ENCODE results near the gene KIF26B.

The KIF26B gene

DNA sequence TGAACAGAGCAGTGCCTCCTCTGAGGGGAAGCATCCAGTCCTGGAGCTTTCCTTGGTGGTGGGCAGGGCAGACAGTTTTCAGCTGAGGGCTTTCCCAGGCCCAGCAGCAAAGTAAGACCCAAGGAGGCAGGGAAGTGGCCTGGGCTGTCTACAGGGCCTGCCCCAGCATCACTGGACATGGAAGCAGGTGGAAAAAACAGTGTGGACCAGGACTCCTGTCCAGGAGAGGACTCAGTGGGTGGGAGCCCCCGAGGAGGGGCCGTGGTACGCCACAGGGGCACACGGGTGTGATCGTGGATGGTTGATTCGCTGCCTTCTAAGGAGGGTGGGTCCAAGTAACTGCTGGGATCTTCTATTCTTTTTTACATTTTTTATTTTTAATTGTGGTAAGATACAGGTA is 387.6 kb downstream of the KIF26B start:
- no peaks in the 10 kb centered on the region for H3K79me2 ChIP-seq (ENCODE audit: insufficient read depth, low read length)
- no peaks in the 10 kb centered on the region for H3K27me3 ChIP-seq (ENCODE audit: insufficient read depth, low read length, poor library complexity, severe bottlenecking)
- H3K9me2 ChIP-seq (replicated peaks; ENCODE audit: low read depth, low read length): no peaks in the 10 kb centered on the region
- H3K9ac ChIP-seq (ENCODE audit: low read depth, low read length, poor library complexity, severe bottlenecking): no peak overlapping the region
- H3K4me1 ChIP-seq (ENCODE audit: insufficient read depth, low read length, poor library complexity, severe bottlenecking): no peaks in the 10 kb centered on the region
- no peaks in the 10 kb centered on the region for H4K20me1 ChIP-seq (ENCODE audit: insufficient read depth, low read length, poor library complexity, severe bottlenecking)
- H3K9me3 ChIP-seq (ENCODE audit: insufficient read depth, low read depth, low read length): no peaks in the 10 kb centered on the region
- no peaks in the 10 kb centered on the region for H3K36me3 ChIP-seq (ENCODE audit: insufficient read depth, low read length)
- no peak overlapping the region for H2AFZ ChIP-seq (ENCODE audit: low read length)
- H3F3A ChIP-seq (ENCODE audit: low read depth): no peaks in the 10 kb centered on the region
- TF ChIP-seq, protein P1, sequence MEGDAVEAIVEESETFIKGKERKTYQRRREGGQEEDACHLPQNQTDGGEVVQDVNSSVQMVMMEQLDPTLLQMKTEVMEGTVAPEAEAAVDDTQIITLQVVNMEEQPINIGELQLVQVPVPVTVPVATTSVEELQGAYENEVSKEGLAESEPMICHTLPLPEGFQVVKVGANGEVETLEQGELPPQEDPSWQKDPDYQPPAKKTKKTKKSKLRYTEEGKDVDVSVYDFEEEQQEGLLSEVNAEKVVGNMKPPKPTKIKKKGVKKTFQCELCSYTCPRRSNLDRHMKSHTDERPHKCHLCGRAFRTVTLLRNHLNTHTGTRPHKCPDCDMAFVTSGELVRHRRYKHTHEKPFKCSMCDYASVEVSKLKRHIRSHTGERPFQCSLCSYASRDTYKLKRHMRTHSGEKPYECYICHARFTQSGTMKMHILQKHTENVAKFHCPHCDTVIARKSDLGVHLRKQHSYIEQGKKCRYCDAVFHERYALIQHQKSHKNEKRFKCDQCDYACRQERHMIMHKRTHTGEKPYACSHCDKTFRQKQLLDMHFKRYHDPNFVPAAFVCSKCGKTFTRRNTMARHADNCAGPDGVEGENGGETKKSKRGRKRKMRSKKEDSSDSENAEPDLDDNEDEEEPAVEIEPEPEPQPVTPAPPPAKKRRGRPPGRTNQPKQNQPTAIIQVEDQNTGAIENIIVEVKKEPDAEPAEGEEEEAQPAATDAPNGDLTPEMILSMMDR (conservative IDR thresholded peaks at IDR 0.05; ENCODE audit: low read length): no peak
- TF ChIP-seq EZH2phosphoT487 (IDR thresholded peaks at IDR 0.05; ENCODE audit: borderline replicate concordance): no peak
- no peak overlapping the region for H3K4me3 ChIP-seq (ENCODE audit: low read length, poor library complexity, severe bottlenecking)
- H3K4me2 ChIP-seq (ENCODE audit: low read depth, low read length, poor library complexity, severe bottlenecking): no peak overlapping the region

DNA sequence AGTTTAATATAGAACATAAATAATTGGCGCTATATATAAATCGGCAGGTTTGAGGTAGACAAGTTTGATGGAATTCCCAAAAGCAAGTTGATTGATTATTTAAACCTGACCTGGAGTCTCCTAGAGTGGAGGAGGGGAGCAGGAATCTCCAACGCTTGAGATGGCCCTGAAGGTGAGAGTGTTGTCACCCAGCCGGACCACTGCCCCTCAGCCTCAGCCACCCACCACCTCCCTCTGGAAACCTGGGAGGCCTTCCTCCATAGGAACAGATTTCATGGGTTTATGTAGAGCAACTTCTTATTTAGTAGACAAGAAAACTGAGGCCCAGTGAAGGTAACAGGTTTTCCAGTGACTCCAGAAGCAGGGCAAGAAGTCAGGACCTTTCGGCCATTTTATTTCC is 389.5 kb downstream of the KIF26B start:
- TF ChIP-seq, protein P1 (conservative IDR thresholded peaks at IDR 0.05; ENCODE audit: low read length): no peak
- Histone ChIP-seq H3K4me3 (ENCODE audit: low read length, poor library complexity, severe bottlenecking) (no peak overlapping the region), H4K20me1 (ENCODE audit: insufficient read depth, low read length, poor library complexity, severe bottlenecking) (no peaks in the 10 kb centered on the region), H2AFZ (ENCODE audit: low read length) (no peak overlapping the region), H3K9me2 (replicated peaks; ENCODE audit: low read depth, low read length) (no peaks in the 10 kb centered on the region), H3K9me3 (ENCODE audit: insufficient read depth, low read depth, low read length) (no peaks in the 10 kb centered on the region), H3K9ac (ENCODE audit: low read depth, low read length, poor library complexity, severe bottlenecking) (no peak overlapping the region), H3K36me3 (ENCODE audit: insufficient read depth, low read length) (no peaks in the 10 kb centered on the region), H3K4me1 (ENCODE audit: insufficient read depth, low read length, poor library complexity, severe bottlenecking) (no peaks in the 10 kb centered on the region), H3K27me3 (ENCODE audit: insufficient read depth, low read length, poor library complexity, severe bottlenecking) (no peaks in the 10 kb centered on the region), H3K4me2 (ENCODE audit: low read depth, low read length, poor library complexity, severe bottlenecking) (no peak overlapping the region), H3F3A (ENCODE audit: low read depth) (no peaks in the 10 kb centered on the region), H3K79me2 (ENCODE audit: insufficient read depth, low read length) (no peaks in the 10 kb centered on the region)

DNA sequence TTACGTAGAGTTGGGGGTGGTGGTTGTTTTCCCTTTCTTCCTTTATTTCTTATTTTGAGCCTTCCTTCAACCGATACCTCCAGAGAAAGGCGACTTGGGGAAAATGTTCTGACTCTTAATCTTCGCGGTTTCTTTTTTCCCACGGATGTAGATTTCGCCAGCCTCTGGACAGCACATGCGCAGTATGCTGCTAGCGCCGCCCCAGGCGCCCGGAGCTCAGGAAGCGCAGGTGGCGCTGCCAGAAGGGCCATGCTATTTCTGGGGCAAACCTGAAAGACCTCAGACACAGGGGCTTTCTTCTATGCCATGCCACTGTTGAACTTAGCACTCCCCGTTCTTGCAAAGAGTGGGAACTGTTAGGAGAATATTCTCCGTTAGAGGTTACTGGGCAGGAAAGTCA is 392.1 kb downstream of the KIF26B start:
- H3K4me1 ChIP-seq (ENCODE audit: insufficient read depth, low read length, poor library complexity, severe bottlenecking): no peaks in the 10 kb centered on the region
- TF ChIP-seq, protein P1 (conservative IDR thresholded peaks at IDR 0.05; ENCODE audit: low read length): no peak
- no peak overlapping the region for H3K9ac ChIP-seq (ENCODE audit: low read depth, low read length, poor library complexity, severe bottlenecking)
- H3F3A ChIP-seq (ENCODE audit: low read depth): no peaks in the 10 kb centered on the region
- H2AFZ ChIP-seq (ENCODE audit: low read length): no peak overlapping the region
- no peak overlapping the region for H3K4me3 ChIP-seq (ENCODE audit: low read length, poor library complexity, severe bottlenecking)
- no peaks in the 10 kb centered on the region for H4K20me1 ChIP-seq (ENCODE audit: insufficient read depth, low read length, poor library complexity, severe bottlenecking)
- no peaks in the 10 kb centered on the region for H3K79me2 ChIP-seq (ENCODE audit: insufficient read depth, low read length)
- H3K4me2 ChIP-seq (ENCODE audit: low read depth, low read length, poor library complexity, severe bottlenecking): no peak overlapping the region
- no peaks in the 10 kb centered on the region for H3K36me3 ChIP-seq (ENCODE audit: insufficient read depth, low read length)
- no peaks in the 10 kb centered on the region for H3K27me3 ChIP-seq (ENCODE audit: insufficient read depth, low read length, poor library complexity, severe bottlenecking)
- H3K9me3 ChIP-seq (ENCODE audit: insufficient read depth, low read depth, low read length): no peaks in the 10 kb centered on the region
- no peaks in the 10 kb centered on the region for H3K9me2 ChIP-seq (replicated peaks; ENCODE audit: low read depth, low read length)

Measured in Loucy (cell line).